Fibroblast of lung (primary cell): ENCODE measurements around the gene HBA1. TPM values are rescaled to one million over a fixed set of nuclear protein-coding genes. Genes with fewer than 3 reads are reported as not detected.
A peak's percentile ranks its signal among the peaks of the same experiment; 100 is the strongest.

Experiments
- DNase-seq, 2 donors: peaks; one replicate each; pipeline versions ENCODE4 v3.0.0 to v3.0.0-alpha.2; 2010; ENCODE audit warnings: low read depth in 2 of 2
- H2AFZ ChIP-seq: 2 replicates; pipeline ENCODE4 v1.5.1; 2012; ENCODE audit warnings: low read length, control low read depth, inconsistent platforms
- H3K27ac ChIP-seq: 2 replicates; pipeline ENCODE4 v1.5.1; 2011; ENCODE audit warnings: low read length, control low read depth; ENCODE audit not compliant: insufficient read depth
- H3K27me3 ChIP-seq: 2 replicates; pipeline ENCODE4 v1.5.1; 2011; ENCODE audit warnings: mild to moderate bottlenecking, low read length; ENCODE audit not compliant: control insufficient read depth, insufficient read depth
- H3K36me3 ChIP-seq: 2 replicates; pipeline ENCODE4 v1.5.1; 2011; ENCODE audit warnings: low read length; ENCODE audit not compliant: control insufficient read depth, insufficient read depth
- H3K4me1 ChIP-seq: 2 replicates; pipeline ENCODE4 v1.5.1; 2011; ENCODE audit warnings: low read length; ENCODE audit not compliant: control insufficient read depth, insufficient read depth; ENCODE audit errors: extremely low read depth
- H3K4me2 ChIP-seq: 2 replicates; pipeline ENCODE4 v1.5.1; 2011; ENCODE audit warnings: low read length, control low read depth; ENCODE audit not compliant: insufficient read depth; ENCODE audit errors: extremely low read depth
- H3K4me3 ChIP-seq, 4 experiments: fragments of 200-600 bp in 1 of 4; sonication (generic) in 1 of 4; replicated peaks in 1 of 4; 2 replicates each; pipeline ENCODE4 v1.5.1; 2011 to 2016; ENCODE audit warnings: low read length in 4 of 4, low read depth in 3 of 4, mild to moderate bottlenecking in 3 of 4, control low read depth in 2 of 4, inconsistent platforms in 1 of 4, mixed read lengths in 1 of 4; ENCODE audit not compliant: insufficient read depth in 1 of 4; ENCODE audit errors: control extremely low read depth in 1 of 4
- H3K79me2 ChIP-seq: 2 replicates; pipeline ENCODE4 v1.5.1; 2012; ENCODE audit warnings: mild to moderate bottlenecking, low read length, inconsistent platforms; ENCODE audit not compliant: control insufficient read depth, insufficient read depth
- H3K9ac ChIP-seq: 2 replicates; pipeline ENCODE4 v1.5.1; 2011; ENCODE audit warnings: mild to moderate bottlenecking, low read length, control low read depth; ENCODE audit not compliant: insufficient read depth
- H3K9me3 ChIP-seq: 2 replicates; pipeline ENCODE4 v1.5.1; 2012; ENCODE audit warnings: low read depth, low read length; ENCODE audit not compliant: control insufficient read depth, insufficient read depth
- H4K20me1 ChIP-seq: 2 replicates; pipeline ENCODE4 v1.5.1; 2011; ENCODE audit warnings: low read length; ENCODE audit not compliant: control insufficient read depth, insufficient read depth; ENCODE audit errors: extremely low read depth
- EZH2 ChIP-seq: IDR thresholded peaks from 2 replicates; pipeline ENCODE4 v1.5.1; 2012; ENCODE audit warnings: low read length, control low read depth, mild to moderate bottlenecking; ENCODE audit errors: missing control alignments
- polyA plus RNA-seq, 2 donors: library from polyadenylated mRNA; depleted of rRNA in 1 of 2; stranded (reverse) in 1 of 2; unstranded in 1 of 2; fragments of >200 nt; gene quantifications; 2 replicates each; pipeline ENCODE4 v1.2.1, GENCODE V29; 2011 to 2012; ENCODE audit warnings: missing spikeins in 1 of 2
- total RNA-seq: library from RNA; depleted of rRNA; stranded (reverse); fragments of >200 nt; gene quantifications from 2 replicates; pipeline ENCODE4 v1.2.1, GENCODE V29; 2014
- TF ChIP-seq, protein P1 (sequence below), 2 donors: IDR thresholded peaks in 1 of 2; conservative IDR thresholded peaks in 1 of 2; 1 replicate in 1 of 2; 2 replicates in 1 of 2; pipeline ENCODE4 v1.5.1; 2011 to 2012; ENCODE audit warnings: low read length in 2 of 2, control low read depth in 1 of 2, inconsistent platforms in 1 of 2, low read depth in 1 of 2, mild to moderate bottlenecking in 1 of 2

HBA1 gene
- total and polyA plus RNA-seq, 2 donors (not counting 1 experiment from before 2014, with no cell fraction given) = 0.69 TPM; not detected in 1

DNA sequence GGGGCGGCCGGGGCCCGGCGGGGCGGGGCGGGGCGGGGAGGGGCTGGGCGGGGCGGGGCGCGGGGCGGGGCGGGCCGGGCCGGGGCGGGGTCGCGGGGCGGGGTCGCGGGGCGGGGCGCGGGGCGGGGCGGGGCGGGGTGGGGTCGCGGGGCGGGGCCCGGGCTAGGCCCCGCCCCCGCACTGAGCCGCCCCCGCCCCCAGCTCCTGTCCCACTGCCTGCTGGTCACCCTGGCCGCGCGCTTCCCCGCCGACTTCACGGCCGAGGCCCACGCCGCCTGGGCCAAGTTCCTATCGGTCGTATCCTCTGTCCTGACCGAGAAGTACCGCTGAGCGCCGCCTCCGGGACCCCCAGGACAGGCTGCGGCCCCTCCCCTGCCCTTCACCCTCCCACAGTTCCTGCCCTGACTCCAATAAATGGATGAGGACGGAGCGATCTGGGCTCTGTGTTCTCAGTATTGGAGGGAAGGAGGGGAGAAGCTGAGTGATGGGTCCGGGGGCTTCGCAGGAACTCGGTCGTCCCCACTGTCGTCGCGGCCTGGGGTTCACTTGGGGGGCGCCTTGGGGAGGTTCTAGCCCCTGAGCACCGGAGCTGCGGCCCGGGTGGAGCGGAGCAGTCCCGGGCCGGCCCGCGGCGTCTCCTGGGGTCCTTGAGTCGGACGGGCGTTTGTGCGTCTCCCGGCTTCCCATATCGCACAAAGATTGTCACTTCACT is 11.5 kb upstream of the HBA1 start:
- Histone ChIP-seq H3K27me3 (peaks cover 37% of the 10 kb centered on the region), H3K4me3 (no peak overlapping the region), H2AFZ (no peak overlapping the region), H3K79me2 (no peaks in the 10 kb centered on the region), H3K9me3 (no peaks in the 10 kb centered on the region), H3K27ac (no peak overlapping the region), H4K20me1 (no peaks in the 10 kb centered on the region), H3K4me2 (no peak overlapping the region), H3K4me1 (no peaks in the 10 kb centered on the region), H3K36me3 (no peaks in the 10 kb centered on the region), H3K9ac (no peak overlapping the region)
- DNase-seq = no peak
- TF ChIP-seq EZH2 = no peak
- TF ChIP-seq, protein P1, sequence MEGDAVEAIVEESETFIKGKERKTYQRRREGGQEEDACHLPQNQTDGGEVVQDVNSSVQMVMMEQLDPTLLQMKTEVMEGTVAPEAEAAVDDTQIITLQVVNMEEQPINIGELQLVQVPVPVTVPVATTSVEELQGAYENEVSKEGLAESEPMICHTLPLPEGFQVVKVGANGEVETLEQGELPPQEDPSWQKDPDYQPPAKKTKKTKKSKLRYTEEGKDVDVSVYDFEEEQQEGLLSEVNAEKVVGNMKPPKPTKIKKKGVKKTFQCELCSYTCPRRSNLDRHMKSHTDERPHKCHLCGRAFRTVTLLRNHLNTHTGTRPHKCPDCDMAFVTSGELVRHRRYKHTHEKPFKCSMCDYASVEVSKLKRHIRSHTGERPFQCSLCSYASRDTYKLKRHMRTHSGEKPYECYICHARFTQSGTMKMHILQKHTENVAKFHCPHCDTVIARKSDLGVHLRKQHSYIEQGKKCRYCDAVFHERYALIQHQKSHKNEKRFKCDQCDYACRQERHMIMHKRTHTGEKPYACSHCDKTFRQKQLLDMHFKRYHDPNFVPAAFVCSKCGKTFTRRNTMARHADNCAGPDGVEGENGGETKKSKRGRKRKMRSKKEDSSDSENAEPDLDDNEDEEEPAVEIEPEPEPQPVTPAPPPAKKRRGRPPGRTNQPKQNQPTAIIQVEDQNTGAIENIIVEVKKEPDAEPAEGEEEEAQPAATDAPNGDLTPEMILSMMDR (conservative IDR thresholded peaks at IDR 0.05 in 1 of 2, IDR thresholded peaks at IDR 0.05 in 1 of 2; ENCODE audit: low read depth in 1 of 2, low read length in 2 of 2) = no peak

DNA sequence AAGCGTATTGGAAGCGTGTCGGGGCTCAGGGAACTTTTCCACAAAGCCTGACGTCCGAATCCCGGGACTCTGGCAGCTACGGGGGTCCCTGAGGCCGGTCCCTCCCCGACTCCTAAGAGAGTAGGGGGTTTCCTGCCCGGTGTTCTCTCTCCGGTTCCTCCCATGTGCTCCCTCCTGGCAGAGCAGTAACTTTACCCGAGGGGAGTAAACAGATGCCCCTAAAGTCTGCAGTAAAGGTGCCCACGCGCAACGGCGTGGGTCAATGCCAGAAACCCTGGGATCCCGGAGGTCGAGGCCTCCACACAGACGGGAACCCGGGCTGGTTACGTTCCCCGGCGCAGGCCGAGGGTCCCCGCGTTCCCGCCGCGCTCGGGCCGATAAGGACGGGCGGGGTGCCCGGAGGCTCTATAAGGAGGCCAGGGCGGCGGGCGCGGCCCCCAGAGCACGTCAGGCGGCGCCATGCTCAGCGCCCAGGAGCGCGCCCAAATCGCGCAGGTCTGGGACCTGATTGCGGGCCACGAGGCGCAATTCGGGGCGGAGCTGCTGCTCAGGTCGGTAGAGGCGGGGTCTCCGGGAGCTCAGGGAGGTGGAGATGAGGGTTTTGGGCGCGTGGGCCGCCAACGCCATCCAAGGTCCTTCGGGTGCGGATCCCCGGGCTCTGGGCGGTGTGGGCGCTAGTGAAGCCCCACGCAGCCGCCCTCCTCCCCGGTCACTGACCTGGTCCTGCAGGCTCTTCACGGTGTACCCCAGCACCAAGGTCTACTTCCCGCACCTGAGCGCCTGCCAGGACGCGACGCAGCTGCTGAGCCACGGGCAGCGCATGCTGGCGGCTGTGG is 10.7 kb upstream of the HBA1 start, which contains the start of gene HBM:
TSS of gene HBM (plus strand) at position 440 of the 836 bp plus-strand sequence. CDS start at position 460, 20 bp downstream.
- Histone ChIP-seq H3K4me1 (no peaks in the 10 kb centered on the region), H3K27me3 (peaks cover 37% of the 10 kb centered on the region), H4K20me1 (no peaks in the 10 kb centered on the region), H3K9me3 (no peaks in the 10 kb centered on the region), H3K36me3 (no peaks in the 10 kb centered on the region), H3K4me2 (no peak within 1 kb of the TSS), H3K9ac (no peak within 1 kb of the TSS), H2AFZ (no peak within 1 kb of the TSS), H3K4me3 (no peak within 1 kb of the TSS), H3K79me2 (no peaks in the 10 kb centered on the region), H3K27ac (no peak within 1 kb of the TSS)
- DNase-seq = no peak
- TF ChIP-seq EZH2 = peak; percentile 86
- TF ChIP-seq, protein P1 (conservative IDR thresholded peaks at IDR 0.05 in 1 of 2, IDR thresholded peaks at IDR 0.05 in 1 of 2; ENCODE audit: low read depth in 1 of 2, low read length in 2 of 2) = no peak

DNA sequence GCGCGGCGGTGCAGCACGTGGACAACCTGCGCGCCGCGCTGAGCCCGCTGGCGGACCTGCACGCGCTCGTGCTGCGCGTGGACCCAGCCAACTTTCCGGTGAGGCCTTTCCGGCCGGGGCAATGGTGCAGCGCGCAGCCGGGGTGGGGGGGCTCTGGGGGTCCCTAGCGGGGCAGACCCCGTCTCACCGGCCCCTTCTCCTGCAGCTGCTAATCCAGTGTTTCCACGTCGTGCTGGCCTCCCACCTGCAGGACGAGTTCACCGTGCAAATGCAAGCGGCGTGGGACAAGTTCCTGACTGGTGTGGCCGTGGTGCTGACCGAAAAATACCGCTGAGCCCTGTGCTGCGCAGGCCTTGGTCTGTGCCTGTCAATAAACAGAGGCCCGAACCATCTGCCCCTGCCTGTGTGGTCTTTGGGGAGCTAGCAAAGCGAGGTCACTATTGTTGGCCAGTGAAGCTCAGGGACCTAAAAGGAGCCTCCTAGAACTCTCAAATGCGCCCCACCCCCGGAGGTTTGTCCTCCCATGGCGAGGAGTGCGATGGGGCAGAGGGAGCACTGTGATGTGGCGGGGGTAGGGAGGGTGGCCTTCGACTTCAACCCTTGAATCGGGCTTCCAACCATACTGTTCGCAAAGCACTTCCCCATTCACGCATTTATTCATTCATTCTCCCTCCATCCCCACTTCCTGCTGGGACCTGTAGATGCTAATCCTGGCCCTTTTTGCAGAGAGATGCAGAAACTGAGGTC is 9.9 kb upstream of the HBA1 start:
- Histone ChIP-seq H3K9ac (no peak overlapping the region), H3K27ac (no peak overlapping the region), H4K20me1 (no peaks in the 10 kb centered on the region), H3K4me1 (no peaks in the 10 kb centered on the region), H3K36me3 (no peaks in the 10 kb centered on the region), H3K9me3 (no peaks in the 10 kb centered on the region), H3K79me2 (no peaks in the 10 kb centered on the region), H3K4me3 (no peak overlapping the region), H3K4me2 (no peak overlapping the region), H2AFZ (no peak overlapping the region), H3K27me3 (peaks cover 37% of the 10 kb centered on the region)
- DNase-seq = no peak
- peak; percentile 92 for TF ChIP-seq EZH2
- TF ChIP-seq, protein P1 (conservative IDR thresholded peaks at IDR 0.05 in 1 of 2, IDR thresholded peaks at IDR 0.05 in 1 of 2; ENCODE audit: low read depth in 1 of 2, low read length in 2 of 2) = no peak
